ENCODE data around the gene SEPTIN12.

DNA sequence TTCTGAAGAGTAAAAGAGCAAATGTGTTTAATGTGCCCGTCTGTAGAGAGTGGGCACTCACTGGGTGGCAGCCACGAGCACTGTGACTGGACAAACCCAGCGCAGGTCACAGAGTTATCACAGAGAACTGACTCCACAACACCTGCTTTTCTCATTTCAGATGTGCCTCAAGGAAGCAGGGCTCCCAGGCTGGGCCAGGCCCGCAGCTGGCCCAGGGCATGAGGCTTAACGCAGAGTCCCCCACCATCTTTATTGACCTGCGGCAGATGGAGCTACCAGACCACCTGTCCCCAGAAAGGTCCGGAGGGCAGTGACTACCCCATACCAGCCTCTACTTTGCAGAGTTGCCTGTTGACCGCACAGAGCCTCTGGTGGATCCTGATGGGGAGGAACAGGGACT is 41.9 kb downstream of the SEPTIN12 start:
- TF ChIP-seq, protein P1, sequence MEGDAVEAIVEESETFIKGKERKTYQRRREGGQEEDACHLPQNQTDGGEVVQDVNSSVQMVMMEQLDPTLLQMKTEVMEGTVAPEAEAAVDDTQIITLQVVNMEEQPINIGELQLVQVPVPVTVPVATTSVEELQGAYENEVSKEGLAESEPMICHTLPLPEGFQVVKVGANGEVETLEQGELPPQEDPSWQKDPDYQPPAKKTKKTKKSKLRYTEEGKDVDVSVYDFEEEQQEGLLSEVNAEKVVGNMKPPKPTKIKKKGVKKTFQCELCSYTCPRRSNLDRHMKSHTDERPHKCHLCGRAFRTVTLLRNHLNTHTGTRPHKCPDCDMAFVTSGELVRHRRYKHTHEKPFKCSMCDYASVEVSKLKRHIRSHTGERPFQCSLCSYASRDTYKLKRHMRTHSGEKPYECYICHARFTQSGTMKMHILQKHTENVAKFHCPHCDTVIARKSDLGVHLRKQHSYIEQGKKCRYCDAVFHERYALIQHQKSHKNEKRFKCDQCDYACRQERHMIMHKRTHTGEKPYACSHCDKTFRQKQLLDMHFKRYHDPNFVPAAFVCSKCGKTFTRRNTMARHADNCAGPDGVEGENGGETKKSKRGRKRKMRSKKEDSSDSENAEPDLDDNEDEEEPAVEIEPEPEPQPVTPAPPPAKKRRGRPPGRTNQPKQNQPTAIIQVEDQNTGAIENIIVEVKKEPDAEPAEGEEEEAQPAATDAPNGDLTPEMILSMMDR (optimal IDR thresholded peaks at IDR 0.05 in 1 of 3, IDR thresholded peaks at IDR 0.05 in 1 of 3, conservative IDR thresholded peaks at IDR 0.05 in 1 of 3; ENCODE audit: extremely low read depth in 1 of 3, insufficient read depth in 2 of 3, low read length in 3 of 3), result no peak
- TF ChIP-seq EZH2 (IDR thresholded peaks at IDR 0.05; ENCODE audit: low read length), result no peak

All from keratinocyte (primary cell).